Adipocyte (in vitro differentiated cells): Measurements from ENCODE around the gene SYCP2L.
"Not testable (repeated sequence)": the region's sequence is repeated elsewhere in the genome, so short reads cannot be mapped to it uniquely, and the experiment has no call there.

Source experiments
- DNase-seq: peaks from one replicate; pipeline ENCODE4 v3.0.0-alpha.2; 2015; ENCODE audit warnings: low read depth
- H3K27me3 ChIP-seq: replicated peaks from 2 replicates; pipeline ENCODE4 v1.7.0; 2013; ENCODE audit warnings: mild to moderate bottlenecking, low read length, moderate library complexity; ENCODE audit not compliant: control insufficient read depth, insufficient read depth
- H3K36me3 ChIP-seq: 2 replicates; pipeline ENCODE4 v1.7.0; 2013; ENCODE audit warnings: low read length, mild to moderate bottlenecking, moderate library complexity; ENCODE audit not compliant: control insufficient read depth, insufficient read depth, severe bottlenecking
- H3K4me1 ChIP-seq: 2 replicates; pipeline ENCODE4 v1.7.0; 2013; ENCODE audit warnings: mild to moderate bottlenecking, low read length, moderate library complexity; ENCODE audit not compliant: control insufficient read depth, insufficient read depth
- H3K4me3 ChIP-seq: 2 replicates; pipeline ENCODE4 v1.7.0; 2013; ENCODE audit warnings: mild to moderate bottlenecking, low read length, moderate library complexity
- H3K9ac ChIP-seq: 2 replicates; pipeline ENCODE4 v1.7.0; 2013; ENCODE audit warnings: mild to moderate bottlenecking, low read length, moderate library complexity
- H3K9me3 ChIP-seq: 2 replicates; pipeline ENCODE4 v1.7.0; 2013; ENCODE audit warnings: mild to moderate bottlenecking, low read length, moderate library complexity; ENCODE audit not compliant: control insufficient read depth

SYCP2L gene

DNA sequence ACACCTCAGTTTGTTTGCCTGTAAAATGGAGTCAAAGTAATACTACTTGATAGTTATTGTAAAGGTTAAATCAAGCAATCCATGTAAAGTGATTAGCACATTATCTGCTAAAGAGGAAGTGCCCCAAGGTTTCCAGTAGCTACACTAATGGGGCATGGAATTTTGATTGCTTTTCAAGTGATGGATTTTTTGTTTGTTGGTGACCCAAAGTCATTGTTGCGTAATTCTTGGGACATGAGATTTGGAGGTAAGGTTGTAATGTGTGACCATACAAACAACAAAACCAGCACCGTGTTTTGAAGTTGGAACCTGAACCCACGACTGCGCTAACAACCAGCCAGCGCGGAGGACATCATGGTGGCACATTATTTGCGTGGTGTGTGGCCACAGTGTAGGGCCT lies 17.2 kb downstream of the SYCP2L start:
- Histone ChIP-seq H3K4me3 (no peak overlapping the region), H3K9ac (no peak overlapping the region), H3K9me3 (no peaks in the 10 kb centered on the region), H3K36me3 (no peaks in the 10 kb centered on the region), H3K27me3 (no peaks in the 10 kb centered on the region), H3K4me1 (no peaks in the 10 kb centered on the region)
- no peak for DNase-seq

DNA sequence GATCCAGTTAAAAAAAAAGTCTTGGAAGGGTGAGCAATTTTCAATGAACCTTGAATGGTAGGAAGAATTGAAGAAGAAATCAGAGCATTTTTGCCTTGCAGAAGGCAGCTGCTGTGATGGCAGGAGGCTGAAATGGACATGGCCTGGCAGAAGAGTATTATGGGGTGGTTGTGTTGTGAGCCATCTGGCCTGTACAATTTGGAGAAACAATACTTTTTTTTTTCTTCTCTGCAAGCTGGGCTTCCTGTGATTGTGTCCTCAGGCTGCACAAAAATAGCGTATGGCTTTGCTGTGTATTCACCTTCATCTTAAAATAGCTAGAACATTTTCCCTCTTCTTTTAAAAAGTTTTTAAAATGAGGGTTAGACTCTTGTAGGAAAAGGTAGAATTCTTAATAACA lies 21.4 kb downstream of the SYCP2L start:
- no peaks in the 10 kb centered on the region for H3K27me3 ChIP-seq
- H3K36me3 ChIP-seq = no peaks in the 10 kb centered on the region
- no peak overlapping the region for H3K9ac ChIP-seq
- H3K9me3 ChIP-seq = peaks cover 2% of the 10 kb centered on the region
- DNase-seq = no peak
- H3K4me3 ChIP-seq = no peak overlapping the region
- H3K4me1 ChIP-seq = no peaks in the 10 kb centered on the region

GRCh38 chr6:10919520-10919919 lies 32.7 kb downstream of the SYCP2L start:
- H3K36me3 ChIP-seq, H3K9me3 ChIP-seq, H3K4me3 ChIP-seq, H3K9ac ChIP-seq, DNase-seq, H3K27me3 ChIP-seq, H3K4me1 ChIP-seq: not testable (repeated sequence)

- H3K9me3 ChIP-seq = peaks cover 3% of the 10 kb centered on the region
- no peaks in the 10 kb centered on the region for H3K36me3 ChIP-seq
- no peak overlapping the region for H3K9ac ChIP-seq
- no peaks in the 10 kb centered on the region for H3K4me1 ChIP-seq
- DNase-seq = no peak
- H3K4me3 ChIP-seq = no peak overlapping the region
- no peaks in the 10 kb centered on the region for H3K27me3 ChIP-seq
These were observed 46.3 kb downstream of the SYCP2L start for GRCh38 chr6:10933126-10933525.

DNA sequence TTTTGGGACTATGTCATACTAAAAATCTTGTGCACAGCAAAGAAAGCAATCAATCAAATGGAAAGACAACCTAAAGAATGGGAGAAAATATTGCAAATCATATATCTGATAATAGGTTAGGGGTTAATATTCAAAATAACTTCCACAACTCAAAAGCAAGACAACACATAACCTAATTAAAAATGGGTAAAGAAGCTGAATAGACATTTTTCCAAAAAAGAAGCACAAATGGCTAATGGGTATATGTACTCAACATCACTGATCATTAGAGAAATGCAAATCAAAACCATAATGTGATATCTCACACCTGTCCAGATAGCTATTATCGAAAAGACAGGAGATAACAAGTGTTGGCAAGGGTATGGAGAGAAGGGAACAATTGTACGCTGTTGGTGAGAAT lies 53.0 kb downstream of the SYCP2L start:
- Histone ChIP-seq H3K9ac (no peak overlapping the region), H3K36me3 (no peaks in the 10 kb centered on the region), H3K4me1 (no peaks in the 10 kb centered on the region), H3K27me3 (no peaks in the 10 kb centered on the region), H3K9me3 (peaks cover 3% of the 10 kb centered on the region), H3K4me3 (no peak overlapping the region)
- DNase-seq = no peak

- Histone ChIP-seq H3K4me3 (no peak overlapping the region), H3K9ac (no peak overlapping the region), H3K4me1 (no peaks in the 10 kb centered on the region), H3K36me3 (no peaks in the 10 kb centered on the region), H3K27me3 (no peaks in the 10 kb centered on the region), H3K9me3 (no peaks in the 10 kb centered on the region)
- no peak for DNase-seq
These were observed 59.0 kb downstream of the SYCP2L start for GRCh38 chr6:10945845-10946244.

- H3K9me3 ChIP-seq = no peaks in the 10 kb centered on the region
- H3K4me3 ChIP-seq = no peak overlapping the region
- no peak for DNase-seq
- H3K36me3 ChIP-seq = no peaks in the 10 kb centered on the region
- no peaks in the 10 kb centered on the region for H3K27me3 ChIP-seq
- H3K4me1 ChIP-seq = peaks cover 4% of the 10 kb centered on the region
- H3K9ac ChIP-seq = no peak overlapping the region
These were observed 61.1 kb downstream of the SYCP2L start for GRCh38 chr6:10947966-10948365.

DNA sequence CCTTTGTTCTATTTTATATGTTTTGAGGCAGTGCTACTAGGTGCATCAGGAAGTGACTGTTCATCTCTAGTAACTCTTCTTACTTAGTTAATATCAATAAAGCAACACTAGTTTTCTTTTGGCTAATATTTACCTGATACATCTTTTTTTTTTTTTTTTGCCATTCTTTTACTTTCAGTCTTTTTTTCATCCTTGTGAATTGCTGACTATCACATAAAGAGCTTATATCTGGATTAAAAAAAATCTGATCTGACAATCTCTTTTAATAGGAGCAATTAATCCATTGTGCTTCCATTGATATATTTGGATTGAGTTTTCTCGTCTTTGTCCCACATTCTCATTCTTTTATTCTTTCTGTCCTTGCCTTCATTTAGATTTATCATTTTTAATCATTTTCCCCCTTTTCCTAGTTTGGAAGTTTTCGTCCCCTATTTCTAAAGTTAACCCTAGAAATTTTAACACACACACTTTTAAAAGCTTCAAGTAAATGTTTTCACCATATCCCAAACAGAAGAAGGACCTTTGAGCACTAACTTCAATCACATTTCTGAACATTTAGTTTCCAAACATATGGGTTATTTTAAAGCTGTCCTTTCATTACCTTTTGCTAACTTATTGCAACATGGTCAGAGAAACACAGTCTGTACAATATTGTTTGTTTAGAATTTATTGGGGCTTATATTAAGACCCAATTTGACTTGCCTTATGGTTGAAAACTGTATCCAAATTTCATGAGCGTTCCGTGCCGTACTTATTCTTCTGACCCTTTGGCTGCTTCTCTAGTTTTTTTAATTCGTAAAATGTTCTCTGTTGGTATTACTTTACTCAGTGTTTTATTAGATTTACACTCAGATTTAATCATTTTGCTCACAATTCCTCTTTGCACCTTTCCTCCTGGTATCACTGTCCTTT lies 63.0 kb downstream of the SYCP2L start:
- H3K9ac ChIP-seq = no peak overlapping the region
- H3K36me3 ChIP-seq = no peaks in the 10 kb centered on the region
- no peak for DNase-seq
- no peaks in the 10 kb centered on the region for H3K27me3 ChIP-seq
- no peak overlapping the region for H3K4me3 ChIP-seq
- H3K4me1 ChIP-seq = peaks cover 4% of the 10 kb centered on the region
- H3K9me3 ChIP-seq = no peaks in the 10 kb centered on the region

GRCh38 chr6:10951675-10952282 lies 64.9 kb downstream of the SYCP2L start:
- Histone ChIP-seq H3K4me1 (peaks cover 4% of the 10 kb centered on the region), H3K27me3 (no peaks in the 10 kb centered on the region), H3K9me3 (no peaks in the 10 kb centered on the region), H3K9ac (no peak overlapping the region), H3K36me3 (no peaks in the 10 kb centered on the region), H3K4me3 (no peak overlapping the region)
- DNase-seq = peak; percentile 78

DNA sequence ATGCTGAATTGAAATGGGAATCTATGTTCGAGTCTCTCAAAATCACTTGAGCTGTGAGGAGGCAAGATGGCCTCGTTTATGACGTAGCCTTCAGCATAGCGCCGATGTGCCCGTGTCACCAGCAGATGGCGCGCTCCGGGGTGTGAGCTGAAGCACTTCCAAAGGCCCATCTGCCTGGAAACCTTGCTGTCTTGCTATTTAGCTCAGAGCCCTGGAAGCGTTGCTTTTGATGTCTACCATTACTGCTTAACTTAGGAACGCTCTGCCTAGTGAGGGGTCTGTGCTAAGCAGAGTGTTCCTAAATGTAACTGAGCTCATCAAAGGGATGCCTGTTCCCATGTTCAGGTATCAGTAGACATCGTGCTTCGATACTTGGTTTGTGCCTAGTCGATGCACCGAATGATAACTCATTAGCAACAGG lies 67.7 kb downstream of the SYCP2L start:
- Histone ChIP-seq H3K27me3 (no peaks in the 10 kb centered on the region), H3K4me3 (no peak overlapping the region), H3K9me3 (no peaks in the 10 kb centered on the region), H3K4me1 (peaks cover 4% of the 10 kb centered on the region), H3K9ac (no peak overlapping the region), H3K36me3 (no peaks in the 10 kb centered on the region)
- DNase-seq = peak; percentile 85

GRCh38 chr6:10956776-10957175 lies 69.9 kb downstream of the SYCP2L start:
- Histone ChIP-seq H3K36me3 (no peaks in the 10 kb centered on the region), H3K9ac (no peak overlapping the region), H3K4me3 (no peak overlapping the region), H3K27me3 (no peaks in the 10 kb centered on the region), H3K9me3 (no peaks in the 10 kb centered on the region), H3K4me1 (peaks cover 3% of the 10 kb centered on the region)
- DNase-seq = no peak
